ENCODE data around the gene GRK5.

DNA sequence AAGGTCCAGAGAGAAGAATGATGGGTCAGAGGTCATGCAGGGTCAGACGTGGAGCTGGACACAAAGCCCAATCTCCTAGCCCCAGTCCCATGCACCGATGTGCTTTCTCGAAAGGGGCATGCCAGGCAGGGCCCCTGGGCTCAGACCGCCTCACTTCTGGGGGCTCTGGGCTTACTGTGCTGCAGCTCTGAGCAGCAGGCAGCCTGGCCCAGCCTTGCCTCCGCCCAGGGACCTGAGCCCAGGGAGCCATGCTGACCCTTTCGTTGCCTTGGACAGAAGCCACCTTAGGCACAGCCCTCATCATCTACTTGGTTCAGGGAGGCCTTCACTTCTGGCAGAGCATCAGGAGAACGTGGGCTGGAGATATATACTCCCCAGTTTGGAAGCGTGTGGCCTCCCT lies 161.2 kb downstream of the GRK5 start:
- TF ChIP-seq, protein P1, sequence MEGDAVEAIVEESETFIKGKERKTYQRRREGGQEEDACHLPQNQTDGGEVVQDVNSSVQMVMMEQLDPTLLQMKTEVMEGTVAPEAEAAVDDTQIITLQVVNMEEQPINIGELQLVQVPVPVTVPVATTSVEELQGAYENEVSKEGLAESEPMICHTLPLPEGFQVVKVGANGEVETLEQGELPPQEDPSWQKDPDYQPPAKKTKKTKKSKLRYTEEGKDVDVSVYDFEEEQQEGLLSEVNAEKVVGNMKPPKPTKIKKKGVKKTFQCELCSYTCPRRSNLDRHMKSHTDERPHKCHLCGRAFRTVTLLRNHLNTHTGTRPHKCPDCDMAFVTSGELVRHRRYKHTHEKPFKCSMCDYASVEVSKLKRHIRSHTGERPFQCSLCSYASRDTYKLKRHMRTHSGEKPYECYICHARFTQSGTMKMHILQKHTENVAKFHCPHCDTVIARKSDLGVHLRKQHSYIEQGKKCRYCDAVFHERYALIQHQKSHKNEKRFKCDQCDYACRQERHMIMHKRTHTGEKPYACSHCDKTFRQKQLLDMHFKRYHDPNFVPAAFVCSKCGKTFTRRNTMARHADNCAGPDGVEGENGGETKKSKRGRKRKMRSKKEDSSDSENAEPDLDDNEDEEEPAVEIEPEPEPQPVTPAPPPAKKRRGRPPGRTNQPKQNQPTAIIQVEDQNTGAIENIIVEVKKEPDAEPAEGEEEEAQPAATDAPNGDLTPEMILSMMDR (conservative IDR thresholded peaks at IDR 0.05; ENCODE audit: low read depth, low read length), result no peak
- no peak for TF ChIP-seq EZH2 (IDR thresholded peaks at IDR 0.05; ENCODE audit: borderline replicate concordance, low read depth, low read length, poor library complexity, severe bottlenecking)
